ENCODE data around the gene ENTREP1.

The ENTREP1 gene

GRCh38 chr9:69377981-69378380 is 53.0 kb downstream of the ENTREP1 start:
- no peak overlapping the region for H3K4me3 ChIP-seq (ENCODE audit: low read depth, low read length)
- TF ChIP-seq, protein P1, sequence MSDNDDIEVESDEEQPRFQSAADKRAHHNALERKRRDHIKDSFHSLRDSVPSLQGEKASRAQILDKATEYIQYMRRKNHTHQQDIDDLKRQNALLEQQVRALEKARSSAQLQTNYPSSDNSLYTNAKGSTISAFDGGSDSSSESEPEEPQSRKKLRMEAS (IDR thresholded peaks at IDR 0.05; ENCODE audit: low read depth, low read length), result no peak
- TF ChIP-seq MYC (IDR thresholded peaks at IDR 0.05; ENCODE audit: low read depth, low read length) (no peak), POLR2A (IDR thresholded peaks at IDR 0.05; ENCODE audit: extremely low read depth, insufficient read length) (no peak)
- TF ChIP-seq, protein P2, sequence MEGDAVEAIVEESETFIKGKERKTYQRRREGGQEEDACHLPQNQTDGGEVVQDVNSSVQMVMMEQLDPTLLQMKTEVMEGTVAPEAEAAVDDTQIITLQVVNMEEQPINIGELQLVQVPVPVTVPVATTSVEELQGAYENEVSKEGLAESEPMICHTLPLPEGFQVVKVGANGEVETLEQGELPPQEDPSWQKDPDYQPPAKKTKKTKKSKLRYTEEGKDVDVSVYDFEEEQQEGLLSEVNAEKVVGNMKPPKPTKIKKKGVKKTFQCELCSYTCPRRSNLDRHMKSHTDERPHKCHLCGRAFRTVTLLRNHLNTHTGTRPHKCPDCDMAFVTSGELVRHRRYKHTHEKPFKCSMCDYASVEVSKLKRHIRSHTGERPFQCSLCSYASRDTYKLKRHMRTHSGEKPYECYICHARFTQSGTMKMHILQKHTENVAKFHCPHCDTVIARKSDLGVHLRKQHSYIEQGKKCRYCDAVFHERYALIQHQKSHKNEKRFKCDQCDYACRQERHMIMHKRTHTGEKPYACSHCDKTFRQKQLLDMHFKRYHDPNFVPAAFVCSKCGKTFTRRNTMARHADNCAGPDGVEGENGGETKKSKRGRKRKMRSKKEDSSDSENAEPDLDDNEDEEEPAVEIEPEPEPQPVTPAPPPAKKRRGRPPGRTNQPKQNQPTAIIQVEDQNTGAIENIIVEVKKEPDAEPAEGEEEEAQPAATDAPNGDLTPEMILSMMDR (IDR thresholded peaks at IDR 0.05; ENCODE audit: low read depth, low read length), result no peak
- DNase-seq (ENCODE audit: low read depth), result no peak

GRCh38 chr9:69379270-69379982 is 54.4 kb downstream of the ENTREP1 start:
- H3K4me3 ChIP-seq (ENCODE audit: low read depth, low read length), result no peak overlapping the region
- TF ChIP-seq MYC (IDR thresholded peaks at IDR 0.05; ENCODE audit: low read depth, low read length) (no peak), POLR2A (IDR thresholded peaks at IDR 0.05; ENCODE audit: extremely low read depth, insufficient read length) (no peak)
- TF ChIP-seq, protein P2 (IDR thresholded peaks at IDR 0.05; ENCODE audit: low read depth, low read length), result no peak
- TF ChIP-seq, protein P1 (IDR thresholded peaks at IDR 0.05; ENCODE audit: low read depth, low read length), result no peak
- no peak for DNase-seq (ENCODE audit: low read depth)

DNA sequence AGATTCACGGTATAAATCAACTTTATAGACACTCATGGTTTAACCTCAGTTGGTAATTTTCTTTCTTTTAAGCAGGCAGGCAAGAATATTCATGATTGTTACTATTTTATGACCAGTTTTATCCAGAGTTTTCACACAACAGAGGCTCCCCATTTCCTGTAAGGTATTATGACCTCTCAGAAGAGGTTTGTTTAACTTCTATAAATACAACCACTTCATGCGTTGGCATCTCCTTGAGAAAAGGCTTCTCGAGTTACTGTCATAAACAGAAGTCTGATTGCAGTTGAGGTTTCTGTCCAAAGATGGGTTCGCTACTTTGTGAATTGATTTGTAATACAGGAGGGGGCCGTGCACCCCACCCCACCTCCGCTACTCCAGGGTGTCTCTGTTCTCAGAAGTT is 55.3 kb downstream of the ENTREP1 start:
- H3K4me3 ChIP-seq (ENCODE audit: low read depth, low read length), result no peak overlapping the region
- TF ChIP-seq, protein P1 (IDR thresholded peaks at IDR 0.05; ENCODE audit: low read depth, low read length), result no peak
- no peak for TF ChIP-seq POLR2A (IDR thresholded peaks at IDR 0.05; ENCODE audit: extremely low read depth, insufficient read length)
- TF ChIP-seq, protein P2 (IDR thresholded peaks at IDR 0.05; ENCODE audit: low read depth, low read length), result no peak
- DNase-seq (ENCODE audit: low read depth), result no peak

- no peak overlapping the region for H3K4me3 ChIP-seq (ENCODE audit: low read depth, low read length)
- TF ChIP-seq, protein P2 (IDR thresholded peaks at IDR 0.05; ENCODE audit: low read depth, low read length), result no peak
- TF ChIP-seq POLR2A (IDR thresholded peaks at IDR 0.05; ENCODE audit: extremely low read depth, insufficient read length), result no peak
- TF ChIP-seq, protein P1 (IDR thresholded peaks at IDR 0.05; ENCODE audit: low read depth, low read length), result no peak
- no peak for TF ChIP-seq MYC (IDR thresholded peaks at IDR 0.05; ENCODE audit: low read depth, low read length)
- no peak for DNase-seq (ENCODE audit: low read depth)
Measured at GRCh38 chr9:69380811-69381210, 55.8 kb downstream of the ENTREP1 start.

- H3K4me3 ChIP-seq (ENCODE audit: low read depth, low read length), result no peak overlapping the region
- TF ChIP-seq, protein P2 (IDR thresholded peaks at IDR 0.05; ENCODE audit: low read depth, low read length), result no peak
- TF ChIP-seq POLR2A (IDR thresholded peaks at IDR 0.05; ENCODE audit: extremely low read depth, insufficient read length) (no peak), MYC (IDR thresholded peaks at IDR 0.05; ENCODE audit: low read depth, low read length) (no peak)
- TF ChIP-seq, protein P1 (IDR thresholded peaks at IDR 0.05; ENCODE audit: low read depth, low read length), result no peak
- DNase-seq (ENCODE audit: low read depth), result no peak
Measured at GRCh38 chr9:69382135-69382534, 57.1 kb downstream of the ENTREP1 start.
